Measurements from ENCODE around the gene BMPR1B.

GRCh38 chr4:95142932-95143331 lies 385.2 kb downstream of the BMPR1B start:
- TF ChIP-seq CTCF (IDR thresholded peaks at IDR 0.05) (no peak), POLR2A (IDR thresholded peaks at IDR 0.05) (no peak)

All from lower leg skin (tissue), 3 donors.